Lower leg skin (tissue), 3 donors: Measurements from ENCODE around the gene NF1.

Experiments
- POLR2A ChIP-seq, 2 donors: fragments of 450-650 bp; IDR thresholded peaks; one replicate each; pipeline ENCODE4 v1.6.1; 2016 to 2017; ENCODE audit warnings: antibody characterized with exemption in 2 of 2, mild to moderate bottlenecking in 1 of 2, moderate library complexity in 1 of 2
- TF ChIP-seq, protein P1 (sequence below), 3 donors: fragments of 450-650 bp; IDR thresholded peaks; one replicate each; pipeline ENCODE4 v1.5.1; 2016; ENCODE audit warnings: antibody characterized with exemption in 3 of 3, mild to moderate bottlenecking in 3 of 3, moderate library complexity in 2 of 3

GRCh38 chr17:31116167-31116566 is 21.4 kb downstream of the NF1 start:
- TF ChIP-seq, protein P1, sequence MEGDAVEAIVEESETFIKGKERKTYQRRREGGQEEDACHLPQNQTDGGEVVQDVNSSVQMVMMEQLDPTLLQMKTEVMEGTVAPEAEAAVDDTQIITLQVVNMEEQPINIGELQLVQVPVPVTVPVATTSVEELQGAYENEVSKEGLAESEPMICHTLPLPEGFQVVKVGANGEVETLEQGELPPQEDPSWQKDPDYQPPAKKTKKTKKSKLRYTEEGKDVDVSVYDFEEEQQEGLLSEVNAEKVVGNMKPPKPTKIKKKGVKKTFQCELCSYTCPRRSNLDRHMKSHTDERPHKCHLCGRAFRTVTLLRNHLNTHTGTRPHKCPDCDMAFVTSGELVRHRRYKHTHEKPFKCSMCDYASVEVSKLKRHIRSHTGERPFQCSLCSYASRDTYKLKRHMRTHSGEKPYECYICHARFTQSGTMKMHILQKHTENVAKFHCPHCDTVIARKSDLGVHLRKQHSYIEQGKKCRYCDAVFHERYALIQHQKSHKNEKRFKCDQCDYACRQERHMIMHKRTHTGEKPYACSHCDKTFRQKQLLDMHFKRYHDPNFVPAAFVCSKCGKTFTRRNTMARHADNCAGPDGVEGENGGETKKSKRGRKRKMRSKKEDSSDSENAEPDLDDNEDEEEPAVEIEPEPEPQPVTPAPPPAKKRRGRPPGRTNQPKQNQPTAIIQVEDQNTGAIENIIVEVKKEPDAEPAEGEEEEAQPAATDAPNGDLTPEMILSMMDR (IDR thresholded peaks at IDR 0.05): no peak
- no peak for TF ChIP-seq POLR2A (IDR thresholded peaks at IDR 0.05)
